Epithelial cell of umbilical artery (primary cell): ENCODE measurements around the gene NOTUM. TPM values are rescaled to one million over a fixed set of nuclear protein-coding genes. Genes with fewer than 3 reads are reported as not detected.

Experiments used
- total RNA-seq: library from RNA; depleted of rRNA; stranded (reverse); fragments of >200 nt; gene quantifications from 2 replicates; pipeline ENCODE4 v1.2.3, GENCODE V29; 2014

The NOTUM gene
- total RNA-seq, result not detected in 2 replicates

DNA sequence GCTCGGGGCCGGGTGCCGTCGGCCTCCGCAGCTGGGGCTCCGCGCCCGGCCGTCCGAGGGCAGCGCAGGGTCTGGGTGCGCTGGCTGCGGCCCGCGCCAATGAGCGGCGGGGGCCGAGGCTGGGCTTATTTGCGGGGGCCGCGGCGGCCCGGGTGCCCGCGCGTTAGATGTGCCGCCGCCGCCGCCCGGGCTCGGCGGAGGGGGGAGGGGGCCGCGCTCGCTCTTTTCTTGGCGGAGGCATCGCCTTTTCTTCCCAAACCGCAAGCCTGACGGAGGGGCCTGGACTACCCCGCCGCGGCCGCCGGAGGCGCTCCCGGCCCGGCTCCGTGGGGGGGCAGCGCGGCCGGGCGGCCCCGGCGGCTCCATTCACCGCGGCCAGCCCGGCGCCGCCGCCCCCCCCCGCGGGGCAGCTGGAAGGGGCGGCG is at the start of gene NOTUM:
Gene NOTUM, minus strand, starts transcription at position 101 of the 425 bp plus-strand sequence. CDS start 278 bp downstream, outside the sequence.

DNA sequence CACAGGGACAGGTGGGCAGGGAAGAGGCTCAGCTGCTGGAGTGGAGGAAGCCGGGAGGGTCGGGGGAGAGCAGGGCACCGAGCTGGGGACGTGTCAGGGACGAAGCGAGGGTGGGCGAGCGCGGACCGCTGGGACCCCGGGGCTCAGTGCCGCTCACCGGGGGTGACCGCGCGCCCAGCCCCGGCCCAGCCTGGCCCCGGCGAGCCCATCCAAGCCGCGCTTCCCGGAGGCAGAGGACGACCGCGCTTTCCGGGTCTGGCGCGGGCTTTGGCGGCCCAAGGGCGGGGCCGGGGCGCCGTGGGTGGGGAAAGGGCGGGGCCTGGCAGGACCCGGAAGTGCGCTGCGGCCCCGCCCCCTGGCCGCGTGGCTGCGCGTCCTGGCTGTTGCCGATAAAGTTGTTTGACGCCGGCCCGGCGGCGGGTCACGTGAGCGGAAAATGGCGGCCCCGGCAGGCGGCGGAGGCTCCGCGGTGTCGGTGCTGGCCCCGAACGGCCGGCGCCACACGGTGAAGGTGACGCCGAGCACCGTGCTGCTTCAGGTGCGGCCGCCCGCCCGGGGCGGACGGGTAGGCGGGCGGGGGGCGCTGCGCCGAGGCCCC is 16.3 kb upstream of the NOTUM start, which contains the start of gene ASPSCR1:
Gene ASPSCR1, plus strand, starts transcription at position 419 of the 598 bp plus-strand sequence. Its CDS starts 18 bp downstream, at position 437.

DNA sequence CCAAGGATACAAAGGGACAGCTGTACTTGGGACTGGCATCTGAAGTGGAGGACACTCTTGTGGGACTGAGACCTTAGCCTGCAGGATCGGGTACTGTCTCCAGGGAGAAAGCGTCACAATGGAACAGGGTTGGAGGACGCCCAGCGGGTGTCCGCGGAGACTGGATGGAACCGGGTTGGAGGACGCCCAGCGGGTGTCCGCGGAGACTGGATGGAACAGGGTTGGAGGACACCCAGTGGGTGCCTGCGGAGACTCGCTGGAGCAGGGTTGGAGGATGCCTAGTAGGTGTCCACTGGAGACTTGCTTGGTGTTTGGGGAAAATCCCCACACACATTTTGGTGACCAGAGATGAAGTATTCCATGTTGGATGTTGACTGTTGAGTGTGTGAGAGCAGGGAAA is 13.8 kb downstream of the NOTUM start, which contains the start of gene MYADML2:
Gene MYADML2, minus strand, starts transcription at position 45 of the 400 bp plus-strand sequence. CDS start 5,492 bp downstream, outside the sequence.

DNA sequence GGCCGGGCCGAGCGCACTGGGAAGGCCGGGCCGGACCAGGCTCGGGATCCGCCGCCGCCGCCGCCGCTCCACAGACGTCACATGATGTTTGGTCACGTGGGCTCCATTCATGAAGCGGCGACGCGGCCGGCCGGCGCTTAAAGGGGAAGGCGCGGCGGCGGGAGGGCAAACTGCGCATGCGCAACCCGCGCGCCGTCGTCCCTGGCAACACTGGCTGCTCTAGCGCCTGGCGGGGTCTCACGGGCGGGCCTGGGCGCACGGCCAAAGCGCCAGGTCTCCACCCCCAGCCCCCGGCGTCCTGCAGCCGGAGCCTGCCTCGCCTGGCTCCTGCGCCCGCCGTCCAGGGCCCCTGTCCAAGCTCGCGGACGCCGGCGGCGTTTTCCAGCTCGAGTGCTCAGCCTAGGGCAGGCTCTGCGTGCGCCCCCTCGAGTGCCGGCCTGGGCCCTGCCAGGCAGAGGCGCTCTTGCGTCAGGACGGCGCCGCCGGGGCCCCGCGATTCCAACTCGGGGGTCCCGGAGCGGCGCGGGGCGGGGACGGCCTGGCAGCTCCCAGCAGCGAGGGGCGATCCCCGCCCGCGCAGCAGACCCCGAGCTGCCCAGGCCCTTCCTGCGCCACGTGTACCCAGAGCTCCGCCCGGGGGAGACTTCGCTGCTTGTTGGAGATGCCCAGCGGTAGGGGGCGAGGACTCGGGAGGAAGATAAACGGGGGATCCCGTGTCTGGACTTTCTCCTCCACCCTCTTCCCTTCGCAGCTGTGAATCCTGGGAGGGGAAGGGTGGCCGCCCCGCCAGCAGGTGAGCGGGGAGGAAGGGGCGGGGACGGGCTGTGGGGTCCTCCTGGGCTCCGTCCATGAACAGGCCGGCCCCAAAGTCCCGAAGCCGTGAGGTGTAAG is 33.1 kb downstream of the NOTUM start, which contains the start of gene MAFG:
Gene MAFG, minus strand, starts transcription at position 83 of the 891 bp plus-strand sequence. CDS start 4,550 bp downstream, outside the sequence.

DNA sequence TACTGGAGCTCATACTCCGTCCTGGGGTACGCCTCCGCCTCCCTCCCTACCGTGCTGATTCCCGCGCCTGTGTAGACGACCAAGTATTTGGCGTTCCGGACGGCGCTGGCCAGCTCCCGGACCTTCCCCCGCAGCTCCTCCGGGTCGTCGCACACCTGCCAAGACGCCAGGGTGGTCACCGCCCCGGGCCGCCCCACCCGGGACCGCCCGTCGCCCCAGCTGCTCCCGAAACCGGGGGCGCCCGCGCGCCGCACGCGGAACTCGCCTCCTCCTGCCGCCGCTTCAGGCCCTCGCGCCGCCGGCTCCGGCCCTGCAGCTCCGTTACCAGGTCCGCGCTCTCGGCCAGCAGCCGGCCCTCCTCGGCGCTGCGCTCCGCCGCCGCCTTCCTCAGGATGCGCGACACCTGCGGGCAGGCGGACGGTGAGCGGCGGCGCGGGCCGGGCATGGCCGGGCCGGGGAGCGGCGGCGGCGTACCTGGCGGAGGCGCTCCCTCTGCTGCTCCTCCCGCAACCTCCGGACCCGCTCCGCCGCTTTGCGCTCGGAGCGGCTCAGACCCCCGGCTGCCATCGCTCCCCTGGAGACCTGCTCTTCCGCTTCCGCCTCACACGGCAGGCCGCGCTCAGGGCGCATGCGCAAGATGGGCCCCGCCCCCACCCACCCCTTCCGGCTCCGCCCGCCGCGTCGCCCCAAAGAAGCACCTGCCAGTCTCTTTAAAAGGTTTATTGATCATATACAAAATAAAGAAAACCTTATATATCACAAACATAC is 43.2 kb downstream of the NOTUM start, which contains the start of gene SIRT7:
Gene SIRT7, minus strand, starts transcription at position 612 of the 768 bp plus-strand sequence. Its CDS starts 45 bp downstream, at position 567.

DNA sequence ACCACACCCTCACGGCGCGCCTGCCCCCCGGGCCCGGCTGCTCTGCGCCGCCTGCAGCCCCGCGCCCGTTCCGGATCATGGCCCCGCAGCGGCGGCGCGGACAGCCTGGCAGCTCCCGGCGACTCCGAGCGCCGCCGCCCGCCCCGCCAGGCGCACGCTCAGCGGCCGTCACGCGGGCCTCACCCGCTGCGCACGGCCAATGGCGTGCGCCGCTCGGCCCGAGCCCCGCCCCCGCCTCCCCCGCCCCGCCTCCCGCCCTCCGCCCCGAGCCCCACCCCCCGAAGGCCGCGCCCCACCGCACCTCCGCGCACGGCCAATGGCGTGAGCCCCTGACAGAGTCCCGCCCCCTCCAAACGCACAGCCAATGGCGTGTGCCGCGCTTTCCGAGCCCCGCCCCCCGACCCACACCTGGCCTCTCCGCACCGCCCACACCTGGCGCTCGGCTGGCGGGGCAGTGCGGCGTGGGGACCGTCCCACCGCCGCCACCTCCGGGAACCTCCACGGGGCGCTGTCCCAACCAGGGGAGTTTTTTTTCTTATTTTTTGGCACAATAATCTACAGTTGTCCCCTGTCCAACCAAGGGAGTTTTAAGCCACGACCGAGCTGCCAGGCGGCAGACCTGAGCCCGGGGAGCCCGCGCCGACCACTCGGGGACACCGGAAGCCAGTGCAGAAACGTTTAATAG is 49.6 kb downstream of the NOTUM start, which contains the start of gene PCYT2:
Gene PCYT2, minus strand, starts transcription at position 123 of the 685 bp plus-strand sequence. Its CDS starts 44 bp downstream, at position 79.

Other genes starting within 250 kb of the NOTUM start
- 17.5 and 21.6 TPM in 2 replicates for gene SLC25A10, start 248.9 kb downstream of the NOTUM start, total RNA-seq
- not detected in 2 replicates for gene GCGR, start 157.0 kb downstream of the NOTUM start, total RNA-seq
- 126 and 148 TPM in 2 replicates for gene MCRIP1, start 127.9 kb downstream of the NOTUM start, total RNA-seq
- not detected in 2 replicates for gene PPP1R27, start 126.1 kb downstream of the NOTUM start, total RNA-seq
- gene P4HB, start 100.7 kb downstream of the NOTUM start, total RNA-seq, result 648 and 838 TPM in 2 replicates
- gene ARHGDIA, start 89.8 kb downstream of the NOTUM start, total RNA-seq, result 59.0 and 168 TPM in 2 replicates
- 233 and 248 TPM in 2 replicates for gene ALYREF, start 69.6 kb downstream of the NOTUM start, total RNA-seq
- gene ANAPC11, start 69.5 kb downstream of the NOTUM start, total RNA-seq, result 208 and 256 TPM in 2 replicates
- not detected in 2 replicates for gene NPB, start 58.9 kb downstream of the NOTUM start, total RNA-seq
- gene PCYT2, start 49.8 kb downstream of the NOTUM start, total RNA-seq, result 45.5 and 59.4 TPM in 2 replicates
- gene SIRT7, start 43.0 kb downstream of the NOTUM start, total RNA-seq, result 17.2 and 36.6 TPM in 2 replicates
- 13.3 and 17.2 TPM in 2 replicates for gene MAFG, start 33.5 kb downstream of the NOTUM start, total RNA-seq
- gene PYCR1, start 23.9 kb downstream of the NOTUM start, total RNA-seq, result 114 and 138 TPM in 2 replicates
- gene MYADML2, start 14.0 kb downstream of the NOTUM start, total RNA-seq, result not detected in 2 replicates
- gene ASPSCR1, start 16.4 kb upstream of the NOTUM start, total RNA-seq, result 19.8 and 21.4 TPM in 2 replicates
- gene CENPX, start 61.7 kb upstream of the NOTUM start, total RNA-seq, result 78.9 and 79.6 TPM in 2 replicates
- gene LRRC45, start 62.1 kb upstream of the NOTUM start, total RNA-seq, result 21.8 and 29.8 TPM in 2 replicates
- gene RAC3, start 70.5 kb upstream of the NOTUM start, total RNA-seq, result 17.5 and 40.0 TPM in 2 replicates
- gene DCXR, start 76.5 kb upstream of the NOTUM start, total RNA-seq, result 66.1 and 75.0 TPM in 2 replicates
- 19.8 and 22.2 TPM in 2 replicates for gene RFNG, start 90.6 kb upstream of the NOTUM start, total RNA-seq
- gene GPS1, start 90.7 kb upstream of the NOTUM start, total RNA-seq, result 95.9 and 105 TPM in 2 replicates
- 59.8 and 77.2 TPM in 2 replicates for gene DUS1L, start 104.6 kb upstream of the NOTUM start, total RNA-seq
- gene FASN, start 137.0 kb upstream of the NOTUM start, total RNA-seq, result 49.1 and 83.8 TPM in 2 replicates